IMR-90 (cell line): ENCODE results near the gene CACNA1D. TPM values are rescaled to one million over a fixed set of nuclear protein-coding genes. Genes with fewer than 3 reads are reported as not detected.

Source experiments
- ATAC-seq: fragments of 200-7000 bp; cut with Tn5 transposase; 2 replicates; pipeline ENCODE4 v1.9.1; 2020; ENCODE audit warnings: low read depth, mild to moderate bottlenecking, moderate library complexity
- BruUV-seq: library from RNA; stranded (reverse); fragments of 400-500 nt; replicated peaks from 2 replicates; lab custom pipeline; 2021; lab: Mats Ljungman, UMichigan
- CTCF ChIA-PET: fragments of 300-600 bp; formaldehyde crosslinking; extraction: SDS; loops from one replicate; lab custom pipeline; 2021; ENCODE audit warnings: antibody characterized with exemption; lab: Yijun Ruan, JAX
- POLR2A ChIA-PET: fragments of 300-600 bp; sonication (Branson Sonifier 250); formaldehyde crosslinking; loops from one replicate; lab custom pipeline; 2022; ENCODE audit warnings: antibody characterized with exemption; ENCODE audit not compliant: unreplicated experiment; lab: Charles Lee
- DNase-seq: peaks from one replicate; pipeline ENCODE4 v3.0.0; 2013
- H2AFZ ChIP-seq: replicated peaks from 2 replicates; pipeline ENCODE3; 2013; ENCODE audit warnings: low read length, mild to moderate bottlenecking; ENCODE audit not compliant: poor library complexity
- H2AK5ac ChIP-seq: 2 replicates; pipeline ENCODE4 v1.6.1; 2013; ENCODE audit warnings: low read depth, low read length, inconsistent platforms
- H2AK9ac ChIP-seq: replicated peaks from 2 replicates; pipeline ENCODE3; 2013; ENCODE audit warnings: mild to moderate bottlenecking, low read depth, low read length, moderate library complexity; ENCODE audit not compliant: poor library complexity
- H2BK120ac ChIP-seq: 2 replicates; pipeline ENCODE4 v1.6.1; 2013; ENCODE audit warnings: low read depth, low read length, inconsistent platforms
- H2BK15ac ChIP-seq: 3 replicates; pipeline ENCODE4 v1.6.1; 2013; ENCODE audit warnings: low read depth, low read length, inconsistent platforms
- H2BK20ac ChIP-seq: 2 replicates; pipeline ENCODE4 v1.6.1; 2013; ENCODE audit warnings: low read depth, mild to moderate bottlenecking, inconsistent platforms, low read length, moderate library complexity
- H2BK5ac ChIP-seq: 2 replicates; pipeline ENCODE4 v1.6.1; 2013; ENCODE audit warnings: mild to moderate bottlenecking, low read depth, low read length, inconsistent platforms; ENCODE audit not compliant: poor library complexity, severe bottlenecking
- H3K14ac ChIP-seq: replicated peaks from 2 replicates; pipeline ENCODE4 v1.6.1; 2013; ENCODE audit warnings: low read depth, low read length, inconsistent platforms
- H3K18ac ChIP-seq: 2 replicates; pipeline ENCODE4 v1.6.1; 2013; ENCODE audit warnings: low read depth, low read length, control low read depth
- H3K23ac ChIP-seq: 2 replicates; pipeline ENCODE4 v1.6.1; 2013; ENCODE audit warnings: low read depth, low read length, inconsistent platforms
- H3K27ac ChIP-seq: 2 replicates; pipeline ENCODE4 v1.5.1; 2013; ENCODE audit warnings: mild to moderate bottlenecking, control low read depth, low read length; ENCODE audit not compliant: insufficient read depth
- H3K27me3 ChIP-seq: 2 replicates; pipeline ENCODE4 v1.6.1; 2013; ENCODE audit warnings: low read length; ENCODE audit not compliant: control insufficient read depth, insufficient read depth
- H3K36me3 ChIP-seq: 2 replicates; pipeline ENCODE4 v1.6.1; 2013; ENCODE audit warnings: low read length, mixed read lengths; ENCODE audit not compliant: control insufficient read depth, insufficient read depth
- H3K4ac ChIP-seq: 2 replicates; pipeline ENCODE4 v1.6.1; 2013; ENCODE audit warnings: low read depth, low read length, inconsistent platforms
- H3K4me1 ChIP-seq: 2 replicates; pipeline ENCODE4 v1.6.1; 2013; ENCODE audit warnings: low read length, mixed read lengths; ENCODE audit not compliant: control insufficient read depth, insufficient read depth
- H3K4me2 ChIP-seq: 2 replicates; pipeline ENCODE4 v1.6.1; 2013; ENCODE audit warnings: low read depth, mild to moderate bottlenecking, control low read depth, low read length, moderate library complexity
- H3K4me3 ChIP-seq: 2 replicates; pipeline ENCODE4 v1.5.1; 2013; ENCODE audit warnings: low read depth, mild to moderate bottlenecking, control low read depth, low read length, moderate library complexity; ENCODE audit not compliant: insufficient read depth
- H3K56ac ChIP-seq: 2 replicates; pipeline ENCODE4 v1.6.1; 2013; ENCODE audit warnings: low read length, inconsistent platforms; ENCODE audit not compliant: insufficient read depth; ENCODE audit errors: extremely low read depth
- H3K79me1 ChIP-seq, 2 experiments: 2 replicates each; pipeline ENCODE4 v1.6.1; 2013; ENCODE audit warnings: low read length in 2 of 2, inconsistent platforms in 1 of 2, low read depth in 1 of 2
- H3K9ac ChIP-seq: 2 replicates; pipeline ENCODE4 v1.6.1; 2013; ENCODE audit warnings: low read depth, low read length, control low read depth
- H3K9me1 ChIP-seq: 2 replicates; pipeline ENCODE4 v1.6.1; 2013; ENCODE audit warnings: low read length, inconsistent platforms; ENCODE audit not compliant: insufficient read depth
- H3K9me3 ChIP-seq: 2 replicates; pipeline ENCODE4 v1.6.1; 2013; ENCODE audit warnings: low read length; ENCODE audit not compliant: control insufficient read depth, insufficient read depth
- H4K20me1 ChIP-seq: 2 replicates; pipeline ENCODE4 v1.6.1; 2013; ENCODE audit warnings: low read length, inconsistent platforms; ENCODE audit not compliant: insufficient read depth
- H4K5ac ChIP-seq: 2 replicates; pipeline ENCODE4 v1.6.1; 2013; ENCODE audit warnings: mild to moderate bottlenecking, low read depth, low read length, control low read depth
- H4K8ac ChIP-seq, 2 experiments: 2 replicates each; pipeline ENCODE4 v1.6.1; 2013; ENCODE audit warnings: low read depth in 2 of 2, low read length in 2 of 2, control low read depth in 1 of 2, inconsistent platforms in 1 of 2
- H4K91ac ChIP-seq: 2 replicates; pipeline ENCODE4 v1.6.1; 2013; ENCODE audit warnings: low read depth, low read length, inconsistent platforms; ENCODE audit not compliant: insufficient read depth
- BHLHE40 ChIP-seq: fragments of 150-350 bp; IDR thresholded peaks from 2 replicates; pipeline ENCODE4 v1.6.1; 2016; ENCODE audit warnings: mild to moderate bottlenecking, low read depth, low read length
- CEBPB ChIP-seq: IDR thresholded peaks from 2 replicates; pipeline ENCODE4 v1.6.1; 2012; ENCODE audit warnings: low read depth, low read length, improper control_type of control experiment
- CHD1 ChIP-seq: IDR thresholded peaks from 2 replicates; pipeline ENCODE4 v1.6.1; 2012; ENCODE audit warnings: low read depth, low read length, improper control_type of control experiment
- FOS ChIP-seq: fragments of 150-350 bp; IDR thresholded peaks from 2 replicates; pipeline ENCODE4 v1.6.1; 2016; ENCODE audit warnings: low read depth, low read length
- MAFK ChIP-seq: IDR thresholded peaks from 2 replicates; pipeline ENCODE4 v1.6.1; 2012; ENCODE audit warnings: low read depth, low read length, improper control_type of control experiment
- MAZ ChIP-seq: IDR thresholded peaks from 2 replicates; pipeline ENCODE4 v1.6.1; 2012; ENCODE audit warnings: low read depth, mild to moderate bottlenecking, low read length, improper control_type of control experiment, moderate library complexity, borderline replicate concordance
- MXI1 ChIP-seq: IDR thresholded peaks from 2 replicates; pipeline ENCODE4 v1.6.1; 2012; ENCODE audit warnings: low read depth, mild to moderate bottlenecking, low read length, moderate library complexity, borderline replicate concordance
- NFE2L2 ChIP-seq: fragments of 150-350 bp; IDR thresholded peaks from 2 replicates; pipeline ENCODE4 v1.6.1; 2016; ENCODE audit warnings: low read depth, mild to moderate bottlenecking, low read length
- POLR2A ChIP-seq: IDR thresholded peaks from 2 replicates; pipeline ENCODE4 v1.6.1; 2012; ENCODE audit warnings: mild to moderate bottlenecking, low read depth, low read length
- RCOR1 ChIP-seq: IDR thresholded peaks from 2 replicates; pipeline ENCODE4 v1.6.1; 2012; ENCODE audit warnings: mild to moderate bottlenecking, low read length, improper control_type of control experiment; ENCODE audit not compliant: insufficient replicate concordance
- RFX5 ChIP-seq: IDR thresholded peaks from 2 replicates; pipeline ENCODE4 v1.8.0; 2012; ENCODE audit warnings: low read depth, mild to moderate bottlenecking, low read length, moderate library complexity
- SMC3 ChIP-seq: fragments of 150-350 bp; IDR thresholded peaks from 2 replicates; pipeline ENCODE4 v1.6.1; 2016; ENCODE audit warnings: low read depth, mild to moderate bottlenecking, antibody characterized with exemption, low read length, moderate library complexity
- USF2 ChIP-seq: fragments of 150-350 bp; IDR thresholded peaks from 2 replicates; pipeline ENCODE4 v1.6.1; 2017; ENCODE audit warnings: mild to moderate bottlenecking, antibody characterized with exemption, low read length, low read depth
- WGBS, 2 experiments: methylation state at CpG; one replicate each; pipeline versions ENCODE4 v1.1.5 to v1.1.7; 2013; ENCODE audit warnings: missing lambda C conversion rate in 2 of 2; ENCODE audit not compliant: insufficient read length in 1 of 2; ENCODE audit errors: extremely low coverage in 2 of 2; 5-methylcytosine and 5-hydroxymethylcytosine counted together
- dilution Hi-C: fragments of 300-500 bp; cut with HindIII; formaldehyde crosslinking; loops from one replicate; pipeline ENCODE4 v1.14.3; 2018; ENCODE audit warnings: low sequenced_read_pairs; ENCODE audit not compliant: unreplicated experiment
- in situ Hi-C: fragments of 300-500 bp; cut with MboI; formaldehyde crosslinking; loops from 3 replicates; pipeline ENCODE4 v1.14.3; 2019; ENCODE audit warnings: low sequenced_read_pairs, inconsistent platforms, mixed read lengths
- intact Hi-C: fragments of 100-400 bp; cut with micrococcal nuclease; formaldehyde crosslinking; loops from 2 replicates; pipeline ENCODE4 v1.10.0; 2022
- polyA plus RNA-seq, 3 experiments: library from polyadenylated mRNA; depleted of rRNA; stranded (reverse); fragments of >200 nt; gene quantifications; 2 replicates each; pipeline ENCODE4 v1.2.3, GENCODE V29; 2012; ENCODE audit warnings: low replicate concordance in 1 of 3
- total RNA-seq: library from RNA; depleted of rRNA; stranded (reverse); fragments of >200 nt; gene quantifications from 2 replicates; pipeline ENCODE4 v1.2.3, GENCODE V29; 2012
- TF ChIP-seq, protein P1 (sequence below): conservative IDR thresholded peaks from 2 replicates; pipeline ENCODE4 v1.5.1; 2012; ENCODE audit warnings: mild to moderate bottlenecking, low read depth, low read length, improper control_type of control experiment
- TF ChIP-seq, protein P2 (sequence below): fragments of 150-350 bp; IDR thresholded peaks from 2 replicates; pipeline ENCODE4 v1.6.1; 2016; ENCODE audit warnings: low read depth, mild to moderate bottlenecking, low read length, moderate library complexity, borderline replicate concordance

The CACNA1D gene
- total and polyA plus RNA-seq, 2 of the 4 experiments (the other 2 are of a cell fraction): 0.07 TPM; not detected in 1

- WGBS, 2 experiments: 0% methylated on average over 1 of the region's 1 CpG; no CpG with 5 or more reads in 1 of the 2 experiments
- Histone ChIP-seq H2AK9ac (no peak overlapping the region), H2AFZ (no peak overlapping the region), H2AK5ac (no peak overlapping the region), H3K4me1 (no peaks in the 10 kb centered on the region), H3K18ac (no peak overlapping the region), H3K27ac (no peak overlapping the region), H2BK120ac (no peak overlapping the region), H3K56ac (no peak overlapping the region), H2BK20ac (no peak overlapping the region), H4K8ac (no peak overlapping the region), H4K91ac (no peak overlapping the region), H4K5ac (no peak overlapping the region), H4K20me1 (no peaks in the 10 kb centered on the region), H2BK5ac (no peak overlapping the region), H3K23ac (no peak overlapping the region), H2BK15ac (no peak overlapping the region), H3K4me2 (no peak overlapping the region), H3K9me3 (no peaks in the 10 kb centered on the region), H3K9me1 (no peaks in the 10 kb centered on the region), H3K4me3 (no peak overlapping the region), H3K9ac (no peak overlapping the region), H3K36me3 (no peaks in the 10 kb centered on the region), H3K79me1 (no peaks in the 10 kb centered on the region), H3K27me3 (no peaks in the 10 kb centered on the region), H3K14ac (no peak overlapping the region), H3K4ac (no peak overlapping the region)
- dilution Hi-C loops (no loop called here), intact Hi-C loops (no loop called here), in situ Hi-C loops (no loop called here)
- no TSS peak for BruUV-seq
- TF ChIP-seq RCOR1 (no peak), NFE2L2 (no peak), USF2 (no peak), SMC3 (no peak), MAZ (no peak), CEBPB (no peak), MAFK (no peak), CHD1 (no peak), RFX5 (no peak), FOS (no peak), BHLHE40 (no peak), MXI1 (no peak), POLR2A (no peak)
- TF ChIP-seq, protein P1, sequence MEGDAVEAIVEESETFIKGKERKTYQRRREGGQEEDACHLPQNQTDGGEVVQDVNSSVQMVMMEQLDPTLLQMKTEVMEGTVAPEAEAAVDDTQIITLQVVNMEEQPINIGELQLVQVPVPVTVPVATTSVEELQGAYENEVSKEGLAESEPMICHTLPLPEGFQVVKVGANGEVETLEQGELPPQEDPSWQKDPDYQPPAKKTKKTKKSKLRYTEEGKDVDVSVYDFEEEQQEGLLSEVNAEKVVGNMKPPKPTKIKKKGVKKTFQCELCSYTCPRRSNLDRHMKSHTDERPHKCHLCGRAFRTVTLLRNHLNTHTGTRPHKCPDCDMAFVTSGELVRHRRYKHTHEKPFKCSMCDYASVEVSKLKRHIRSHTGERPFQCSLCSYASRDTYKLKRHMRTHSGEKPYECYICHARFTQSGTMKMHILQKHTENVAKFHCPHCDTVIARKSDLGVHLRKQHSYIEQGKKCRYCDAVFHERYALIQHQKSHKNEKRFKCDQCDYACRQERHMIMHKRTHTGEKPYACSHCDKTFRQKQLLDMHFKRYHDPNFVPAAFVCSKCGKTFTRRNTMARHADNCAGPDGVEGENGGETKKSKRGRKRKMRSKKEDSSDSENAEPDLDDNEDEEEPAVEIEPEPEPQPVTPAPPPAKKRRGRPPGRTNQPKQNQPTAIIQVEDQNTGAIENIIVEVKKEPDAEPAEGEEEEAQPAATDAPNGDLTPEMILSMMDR: no peak
- TF ChIP-seq, protein P2, sequence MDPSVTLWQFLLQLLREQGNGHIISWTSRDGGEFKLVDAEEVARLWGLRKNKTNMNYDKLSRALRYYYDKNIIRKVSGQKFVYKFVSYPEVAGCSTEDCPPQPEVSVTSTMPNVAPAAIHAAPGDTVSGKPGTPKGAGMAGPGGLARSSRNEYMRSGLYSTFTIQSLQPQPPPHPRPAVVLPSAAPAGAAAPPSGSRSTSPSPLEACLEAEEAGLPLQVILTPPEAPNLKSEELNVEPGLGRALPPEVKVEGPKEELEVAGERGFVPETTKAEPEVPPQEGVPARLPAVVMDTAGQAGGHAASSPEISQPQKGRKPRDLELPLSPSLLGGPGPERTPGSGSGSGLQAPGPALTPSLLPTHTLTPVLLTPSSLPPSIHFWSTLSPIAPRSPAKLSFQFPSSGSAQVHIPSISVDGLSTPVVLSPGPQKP: no peak
- CTCF ChIA-PET: interaction anchor here (0.7 kb wide), 1 partner anchor 53 kb away, joined by 3 read pairs; no protein-coding TSS in a partner anchor
- POLR2A ChIA-PET: no interaction called here
- no peak for ATAC-seq
- no peak for DNase-seq
Measured at GRCh38 chr3:53657651-53658050, 163.2 kb downstream of the CACNA1D start.
